ENCODE data around the gene CTDSP2.

GRCh38 chr12:57869927-57870318 is 23.4 kb upstream of the CTDSP2 start:
- TF ChIP-seq CTCF (IDR thresholded peaks at IDR 0.05; ENCODE audit: insufficient read depth, low read depth, low read length), result no peak
- no peak for TF ChIP-seq EZH2 (IDR thresholded peaks at IDR 0.05; ENCODE audit: insufficient read depth, low read length)
